ENCODE results near the gene DKK3. TPM values are rescaled to one million over a fixed set of nuclear protein-coding genes. Genes with fewer than 3 reads are reported as not detected.

Gene DKK3
- polyA plus RNA-seq, 3 donors = not detected

- H3K4me3 Mint-ChIP-seq = no peak overlapping the region
- intact Hi-C loops (cut with micrococcal nuclease) = no loop called here
- Histone ChIP-seq H3K9ac (ENCODE audit: insufficient read depth, low read length, poor library complexity, severe bottlenecking) (no peak overlapping the region), H3K36me3 (replicated peaks in 1 of 2; ENCODE audit: control insufficient read depth in 1 of 2, insufficient read depth in 2 of 2, low read length in 2 of 2) (no peaks in the 10 kb centered on the region), H3K27me3 (ENCODE audit: control insufficient read depth in 2 of 2, insufficient read depth in 2 of 2, low read length in 2 of 2) (no peaks in the 10 kb centered on the region), H3K4me1 (ENCODE audit: control insufficient read depth in 1 of 2, insufficient read depth in 2 of 2, low read length in 2 of 2) (no peaks in the 10 kb centered on the region), H3K79me2 (ENCODE audit: insufficient read depth, low read length) (no peaks in the 10 kb centered on the region), H4K20me1 (ENCODE audit: insufficient read depth, low read length) (no peaks in the 10 kb centered on the region), H3K4me3 (replicated peaks in 1 of 3; ENCODE audit: low read depth in 2 of 3, low read length in 3 of 3) (no peak overlapping the region), H3K9me3 (replicated peaks in 1 of 2; ENCODE audit: control insufficient read depth in 1 of 2, insufficient read depth in 1 of 2, low read length in 2 of 2) (no peaks in the 10 kb centered on the region), H3K4me2 (replicated peaks; ENCODE audit: extremely low read depth, low read length, poor library complexity, severe bottlenecking) (no peak overlapping the region), H3K27ac (ENCODE audit: low read depth in 1 of 2, low read length in 2 of 2) (no peak overlapping the region), H2AFZ (ENCODE audit: insufficient read depth, low read depth, low read length, poor library complexity, severe bottlenecking) (no peak overlapping the region)
- no peak for DNase-seq
- H3K27me3 Mint-ChIP-seq (ENCODE audit: low read depth in 3 of 3) = peaks cover 1 to 8% (median 6%) of the 10 kb centered on the region in 3 donors
- 100% methylated on average over 2 of the region's 6 CpGs for WGBS (ENCODE audit: insufficient coverage)
- H3K36me3 Mint-ChIP-seq = no peaks in the 10 kb centered on the region
- no peak overlapping the region for H3K27ac Mint-ChIP-seq
- TF ChIP-seq CTCF (IDR thresholded peaks at IDR 0.05) = no peak
- peaks cover 5% of the 10 kb centered on the region for H3K4me1 Mint-ChIP-seq
- H3K9me3 Mint-ChIP-seq = peaks cover 0 to 3% (median 0%) of the 10 kb centered on the region in 7 donors
Observed at GRCh38 chr11:11992257-11993212, 15.9 kb downstream of the DKK3 start.

- WGBS (ENCODE audit: insufficient coverage) = 89% methylated on average over 8 of the region's 8 CpGs
- Histone ChIP-seq H3K79me2 (ENCODE audit: insufficient read depth, low read length) (no peaks in the 10 kb centered on the region), H4K20me1 (ENCODE audit: insufficient read depth, low read length) (no peaks in the 10 kb centered on the region), H2AFZ (ENCODE audit: insufficient read depth, low read depth, low read length, poor library complexity, severe bottlenecking) (no peak overlapping the region), H3K4me2 (replicated peaks; ENCODE audit: extremely low read depth, low read length, poor library complexity, severe bottlenecking) (no peak overlapping the region), H3K27me3 (ENCODE audit: control insufficient read depth in 2 of 2, insufficient read depth in 2 of 2, low read length in 2 of 2) (no peaks in the 10 kb centered on the region), H3K9me3 (replicated peaks in 1 of 2; ENCODE audit: control insufficient read depth in 1 of 2, insufficient read depth in 1 of 2, low read length in 2 of 2) (no peaks in the 10 kb centered on the region), H3K9ac (ENCODE audit: insufficient read depth, low read length, poor library complexity, severe bottlenecking) (no peak overlapping the region), H3K27ac (ENCODE audit: low read depth in 1 of 2, low read length in 2 of 2) (no peak overlapping the region), H3K36me3 (replicated peaks in 1 of 2; ENCODE audit: control insufficient read depth in 1 of 2, insufficient read depth in 2 of 2, low read length in 2 of 2) (no peaks in the 10 kb centered on the region), H3K4me1 (ENCODE audit: control insufficient read depth in 1 of 2, insufficient read depth in 2 of 2, low read length in 2 of 2) (no peaks in the 10 kb centered on the region), H3K4me3 (replicated peaks in 1 of 3; ENCODE audit: low read depth in 2 of 3, low read length in 3 of 3) (no peak overlapping the region)
- Mint-ChIP-seq H3K36me3 (no peaks in the 10 kb centered on the region), H3K27ac (no peak overlapping the region), H3K9me3 (peaks cover 0 to 3% (median 0%) of the 10 kb centered on the region in 7 donors), H3K4me3 (no peak overlapping the region), H3K4me1 (no peaks in the 10 kb centered on the region), H3K27me3 (ENCODE audit: low read depth in 3 of 3) (peaks cover 1 to 4% (median 4%) of the 10 kb centered on the region in 3 donors)
- DNase-seq = no peak
- no peak for TF ChIP-seq CTCF (IDR thresholded peaks at IDR 0.05)
- intact Hi-C loops (cut with micrococcal nuclease) = no loop called here
Observed at GRCh38 chr11:11989774-11990744, 18.4 kb downstream of the DKK3 start.
